Left ventricle myocardium inferior (tissue), 1 donor: ENCODE data around the gene ZNF480. TPM values are rescaled to one million over a fixed set of nuclear protein-coding genes. Genes with fewer than 3 reads are reported as not detected.
"Not testable (repeated sequence)": the region's sequence is repeated elsewhere in the genome, so short reads cannot be mapped to it uniquely, and the experiment has no call there.

Experiments used
- DNase-seq: peaks from one replicate; pipeline ENCODE4 v3.0.0-alpha.2; 2020
- H3K27ac ChIP-seq: fragments of 200-600 bp; replicated peaks from 2 replicates; pipeline ENCODE4 v1.8.0; 2021
- H3K27me3 ChIP-seq: fragments of 200-600 bp; 2 replicates; pipeline ENCODE4 v1.8.0; 2021; ENCODE audit warnings: low read depth
- H3K36me3 ChIP-seq: fragments of 200-600 bp; 2 replicates; pipeline ENCODE4 v1.8.0; 2021
- H3K4me1 ChIP-seq: fragments of 200-600 bp; 2 replicates; pipeline ENCODE4 v1.8.0; 2021
- H3K4me3 ChIP-seq: fragments of 200-600 bp; 2 replicates; pipeline ENCODE4 v1.8.0; 2021; ENCODE audit warnings: mild to moderate bottlenecking, moderate library complexity
- H3K9me3 ChIP-seq: fragments of 200-600 bp; replicated peaks from 2 replicates; pipeline ENCODE4 v1.8.0; 2021
- intact Hi-C: fragments of 100-400 bp; cut with micrococcal nuclease; formaldehyde crosslinking; loops from one replicate; pipeline ENCODE4 v1.11.0; 2022
- total RNA-seq: library from RNA; stranded (reverse); fragmentation: NEBNext Ultra II Directional; extraction: Animal tissue kit (Norgen Biotek cat#: 25700); gene quantifications from one replicate; pipeline ENCODE4 v1.2.1, GENCODE V29; 2021
- TF ChIP-seq, protein P1 (sequence below): fragments of 200-600 bp; IDR thresholded peaks from 2 replicates; pipeline ENCODE4 v1.8.0; 2021; ENCODE audit warnings: antibody characterized with exemption, mild to moderate bottlenecking, borderline replicate concordance
- donor health status: DM: no; HTN: yes; CAD: no; lungs with severe emphysema.

The ZNF480 gene
- total RNA-seq, 1 donor from 2014 or later: 18.9 TPM

DNA sequence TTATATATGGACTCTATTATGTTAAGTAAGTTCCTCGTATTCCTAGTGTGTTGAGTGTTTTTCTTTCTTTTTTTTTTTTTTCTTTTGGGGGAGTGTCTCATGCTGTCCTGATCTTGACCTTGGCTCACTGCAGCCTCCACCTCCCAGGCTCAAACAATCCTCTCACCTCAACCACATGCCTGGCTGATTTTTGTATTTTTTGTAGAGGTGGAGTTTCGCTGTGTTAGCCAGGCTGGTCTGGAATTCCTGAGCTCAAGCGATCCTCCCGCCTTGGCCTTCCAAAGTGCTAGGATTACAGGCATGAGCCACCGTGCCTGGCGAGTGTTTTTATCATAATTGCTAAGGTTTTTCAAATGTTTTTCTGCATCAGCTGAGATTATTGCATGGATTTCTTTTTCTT lies 10.7 kb upstream of the ZNF480 start:
- TF ChIP-seq, protein P1, sequence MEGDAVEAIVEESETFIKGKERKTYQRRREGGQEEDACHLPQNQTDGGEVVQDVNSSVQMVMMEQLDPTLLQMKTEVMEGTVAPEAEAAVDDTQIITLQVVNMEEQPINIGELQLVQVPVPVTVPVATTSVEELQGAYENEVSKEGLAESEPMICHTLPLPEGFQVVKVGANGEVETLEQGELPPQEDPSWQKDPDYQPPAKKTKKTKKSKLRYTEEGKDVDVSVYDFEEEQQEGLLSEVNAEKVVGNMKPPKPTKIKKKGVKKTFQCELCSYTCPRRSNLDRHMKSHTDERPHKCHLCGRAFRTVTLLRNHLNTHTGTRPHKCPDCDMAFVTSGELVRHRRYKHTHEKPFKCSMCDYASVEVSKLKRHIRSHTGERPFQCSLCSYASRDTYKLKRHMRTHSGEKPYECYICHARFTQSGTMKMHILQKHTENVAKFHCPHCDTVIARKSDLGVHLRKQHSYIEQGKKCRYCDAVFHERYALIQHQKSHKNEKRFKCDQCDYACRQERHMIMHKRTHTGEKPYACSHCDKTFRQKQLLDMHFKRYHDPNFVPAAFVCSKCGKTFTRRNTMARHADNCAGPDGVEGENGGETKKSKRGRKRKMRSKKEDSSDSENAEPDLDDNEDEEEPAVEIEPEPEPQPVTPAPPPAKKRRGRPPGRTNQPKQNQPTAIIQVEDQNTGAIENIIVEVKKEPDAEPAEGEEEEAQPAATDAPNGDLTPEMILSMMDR: no peak
- DNase-seq: no peak
- H3K36me3 ChIP-seq: peaks cover 89% of the 10 kb centered on the region

DNA sequence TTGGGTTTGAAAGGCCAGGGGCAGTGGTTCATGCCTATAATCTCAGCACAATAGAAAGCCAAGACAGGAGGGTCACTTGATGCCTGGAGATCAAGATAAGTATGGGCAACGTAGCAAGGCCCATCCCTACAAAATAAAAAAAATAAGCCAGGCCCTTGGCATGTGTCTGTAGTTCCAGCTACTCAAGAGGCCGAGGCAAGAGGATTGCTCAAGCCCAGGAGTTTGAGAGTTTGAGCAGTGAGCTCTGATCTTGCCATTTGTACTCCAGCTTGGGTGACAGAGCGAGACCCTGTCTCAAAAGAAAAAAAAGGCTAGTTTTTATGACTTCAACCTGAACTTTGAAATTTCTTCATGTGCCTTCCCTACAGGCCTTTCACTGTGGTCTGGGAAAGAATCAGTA lies 5.2 kb upstream of the ZNF480 start:
- intact Hi-C loops: no loop called here
- H3K9me3 ChIP-seq: peaks cover 6% of the 10 kb centered on the region
- H3K4me3 ChIP-seq: no peak overlapping the region
- H3K4me1 ChIP-seq: peaks cover 8% of the 10 kb centered on the region
- TF ChIP-seq, protein P1: no peak
- DNase-seq: no peak
- H3K27ac ChIP-seq: no peak overlapping the region
- H3K27me3 ChIP-seq: no peaks in the 10 kb centered on the region
- peaks cover 62% of the 10 kb centered on the region for H3K36me3 ChIP-seq

More for the DNA sequence above, 10.7 kb upstream of the ZNF480 start:
- H3K4me1 ChIP-seq: no peaks in the 10 kb centered on the region
- no peaks in the 10 kb centered on the region for H3K27me3 ChIP-seq
- no peaks in the 10 kb centered on the region for H3K9me3 ChIP-seq
- intact Hi-C loops: no loop called here
- no peak overlapping the region for H3K27ac ChIP-seq
- H3K4me3 ChIP-seq: no peak overlapping the region

DNA sequence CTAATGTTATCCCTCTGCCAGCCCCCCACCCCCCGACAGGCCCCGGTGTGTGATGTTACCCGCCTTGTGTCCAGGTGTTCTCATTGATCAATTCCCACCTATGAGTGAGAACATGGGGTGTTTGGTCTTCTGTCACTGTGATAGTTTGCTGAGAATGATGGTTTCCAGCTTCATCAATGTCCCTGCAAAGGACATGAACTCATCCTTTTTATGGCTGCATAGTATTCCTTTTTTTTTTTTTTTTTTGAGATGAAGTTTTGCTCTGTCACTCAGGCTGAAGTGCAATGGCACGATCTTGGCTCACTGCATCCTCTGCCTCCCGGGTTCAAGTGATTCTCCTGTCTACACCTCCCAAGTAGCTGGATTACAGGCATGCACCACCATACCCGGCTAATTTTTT lies 4.0 kb upstream of the ZNF480 start:
- H3K4me3 ChIP-seq, intact Hi-C loops, H3K27ac ChIP-seq, H3K9me3 ChIP-seq, H3K27me3 ChIP-seq, DNase-seq: not testable (repeated sequence)
- Histone ChIP-seq H3K36me3 (peaks cover 52% of the 10 kb centered on the region), H3K4me1 (peaks cover 17% of the 10 kb centered on the region)

DNA sequence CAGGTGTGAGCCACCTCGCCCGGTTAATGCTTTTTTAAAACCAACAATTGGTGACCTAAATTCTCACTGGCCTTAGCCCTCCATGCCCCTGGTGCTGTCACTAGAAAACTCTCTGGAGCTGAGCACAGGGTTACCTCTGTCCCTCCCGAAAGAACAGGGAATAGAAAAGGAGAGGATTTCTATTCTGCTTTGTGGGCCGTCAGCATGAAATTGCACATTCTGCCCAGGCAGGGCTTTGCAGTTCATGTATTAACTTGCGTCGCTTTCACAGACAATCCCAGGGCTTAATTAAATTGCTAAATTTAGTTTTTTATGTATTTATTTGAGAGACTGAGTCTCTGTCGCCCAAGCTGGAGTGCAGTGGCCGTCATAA lies 583 bp upstream of the ZNF480 start:
- Histone ChIP-seq H3K27ac (peak overlapping the region; percentile 97), H3K36me3 (peaks cover 45% of the 10 kb centered on the region), H3K4me1 (peaks cover 22% of the 10 kb centered on the region), H3K4me3 (peak overlapping the region; percentile 95), H3K9me3 (peaks cover 6% of the 10 kb centered on the region), H3K27me3 (no peaks in the 10 kb centered on the region)
- DNase-seq: no peak
- intact Hi-C loops: no loop called here
- TF ChIP-seq, protein P1: no peak

DNA sequence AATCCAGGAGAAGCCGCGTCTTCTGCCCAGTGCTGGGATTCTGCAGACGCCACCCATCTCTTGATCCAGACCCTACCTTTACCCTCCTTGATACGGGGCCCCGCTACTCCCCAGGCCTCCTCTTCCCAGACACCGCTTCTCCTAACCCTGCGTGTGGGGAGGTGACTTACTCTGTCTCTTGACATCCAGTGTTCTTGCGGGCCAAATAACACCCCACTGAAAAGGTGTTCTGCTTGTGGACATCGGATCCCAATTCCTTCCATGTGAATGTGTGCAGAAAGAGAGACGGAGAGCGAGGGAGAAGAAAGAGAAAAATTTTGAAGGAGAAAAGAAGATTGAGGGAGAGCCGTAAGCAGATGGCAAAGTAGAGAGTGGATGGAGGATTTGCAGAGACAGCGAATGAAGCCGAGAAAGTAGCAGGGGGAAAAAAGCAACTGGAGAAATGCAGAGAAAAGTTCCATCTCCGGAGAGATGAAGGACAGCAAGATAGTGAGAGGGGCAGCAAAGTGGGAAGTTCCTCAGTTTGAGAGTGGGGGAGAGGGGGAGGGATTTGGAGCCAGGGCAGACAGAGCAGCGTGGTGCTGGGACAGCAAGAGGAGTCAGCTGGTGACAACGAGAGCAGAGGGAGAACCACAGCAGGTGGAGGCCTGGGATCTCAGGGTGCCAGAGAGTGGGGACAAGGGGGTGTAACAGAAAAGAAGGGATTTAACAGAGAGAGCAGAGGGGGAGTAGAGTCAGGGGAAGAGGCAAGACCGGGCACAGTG lies 814 bp downstream of the ZNF480 start:
- no peak for DNase-seq
- TF ChIP-seq, protein P1: no peak
- Histone ChIP-seq H3K27ac (peak overlapping the region; percentile 97), H3K36me3 (peaks cover 45% of the 10 kb centered on the region), H3K4me1 (peaks cover 22% of the 10 kb centered on the region), H3K9me3 (peaks cover 8% of the 10 kb centered on the region), H3K4me3 (peak overlapping the region; percentile 95), H3K27me3 (no peaks in the 10 kb centered on the region)
- intact Hi-C loops: no loop called here

DNA sequence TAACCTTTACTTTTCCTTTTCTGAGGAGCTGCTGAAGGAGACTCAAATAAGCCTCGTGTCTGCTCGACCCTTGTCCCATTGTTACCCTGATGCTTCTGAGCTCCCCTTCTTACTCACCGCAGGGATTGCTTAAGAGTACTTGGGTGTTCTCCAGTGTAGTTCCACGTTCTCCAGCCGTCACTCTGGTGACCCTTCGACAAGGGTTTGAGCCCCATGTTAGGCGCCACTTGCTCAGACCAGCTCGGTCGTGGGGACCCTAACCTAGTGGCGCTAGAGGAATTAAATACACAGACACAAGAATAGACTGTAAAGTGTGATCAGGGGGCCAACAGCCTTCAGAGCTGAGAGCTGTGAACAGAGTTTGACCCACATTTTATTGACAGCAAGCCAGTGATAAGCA lies 10.3 kb downstream of the ZNF480 start:
- no peak overlapping the region for H3K4me3 ChIP-seq
- intact Hi-C loops: no loop called here
- H3K27me3 ChIP-seq: no peaks in the 10 kb centered on the region
- H3K27ac ChIP-seq: no peak overlapping the region
- TF ChIP-seq, protein P1: no peak
- no peak for DNase-seq
- H3K9me3 ChIP-seq: peaks cover 97% of the 10 kb centered on the region
- no peaks in the 10 kb centered on the region for H3K4me1 ChIP-seq
- peaks cover 100% of the 10 kb centered on the region for H3K36me3 ChIP-seq
